Uterus (tissue), 2 donors: ENCODE measurements around the gene CDC42SE2.
A peak's percentile ranks its signal among the peaks of the same experiment; 100 is the strongest.

Experiments
- POLR2A ChIP-seq, 2 donors: fragments of 450-650 bp; IDR thresholded peaks; one replicate each; pipeline ENCODE4 v1.6.1; 2016; ENCODE audit warnings: antibody characterized with exemption in 2 of 2, mild to moderate bottlenecking in 1 of 2, moderate library complexity in 1 of 2
- TF ChIP-seq, protein P1 (sequence below), 4 experiments: fragments of 200-600 bp in 2 of 4; fragments of 450-650 bp in 2 of 4; sonication (generic) in 2 of 4; IDR thresholded peaks; one replicate each; pipeline ENCODE4 v1.5.1; 2016 to 2019; ENCODE audit warnings: antibody characterized with exemption in 4 of 4, mild to moderate bottlenecking in 2 of 4, moderate library complexity in 1 of 4

DNA sequence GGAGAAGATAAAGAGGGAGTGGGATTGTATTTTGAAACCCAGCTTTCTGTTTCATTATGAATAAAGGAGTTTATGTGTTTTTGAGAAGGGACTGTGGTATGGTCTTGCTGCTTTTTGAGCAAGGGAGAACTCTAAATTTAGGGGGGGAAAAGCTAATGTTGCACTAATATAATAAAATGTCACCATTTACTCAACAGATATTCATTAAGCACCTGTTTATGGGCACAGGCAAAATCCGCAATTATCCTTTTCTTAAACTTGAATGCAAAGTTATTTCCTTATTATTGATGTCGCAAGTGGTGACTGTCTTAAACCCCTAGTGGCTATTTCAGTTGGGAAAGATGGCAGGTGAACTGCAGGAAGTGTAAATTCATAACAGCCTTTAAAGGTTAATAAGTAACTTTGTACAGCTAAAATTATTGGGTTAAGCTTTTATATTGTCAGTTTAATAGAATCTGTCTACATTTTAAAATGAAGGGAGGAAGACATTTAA, 1.5 kb downstream of the CDC42SE2 start:
- TF ChIP-seq, protein P1, sequence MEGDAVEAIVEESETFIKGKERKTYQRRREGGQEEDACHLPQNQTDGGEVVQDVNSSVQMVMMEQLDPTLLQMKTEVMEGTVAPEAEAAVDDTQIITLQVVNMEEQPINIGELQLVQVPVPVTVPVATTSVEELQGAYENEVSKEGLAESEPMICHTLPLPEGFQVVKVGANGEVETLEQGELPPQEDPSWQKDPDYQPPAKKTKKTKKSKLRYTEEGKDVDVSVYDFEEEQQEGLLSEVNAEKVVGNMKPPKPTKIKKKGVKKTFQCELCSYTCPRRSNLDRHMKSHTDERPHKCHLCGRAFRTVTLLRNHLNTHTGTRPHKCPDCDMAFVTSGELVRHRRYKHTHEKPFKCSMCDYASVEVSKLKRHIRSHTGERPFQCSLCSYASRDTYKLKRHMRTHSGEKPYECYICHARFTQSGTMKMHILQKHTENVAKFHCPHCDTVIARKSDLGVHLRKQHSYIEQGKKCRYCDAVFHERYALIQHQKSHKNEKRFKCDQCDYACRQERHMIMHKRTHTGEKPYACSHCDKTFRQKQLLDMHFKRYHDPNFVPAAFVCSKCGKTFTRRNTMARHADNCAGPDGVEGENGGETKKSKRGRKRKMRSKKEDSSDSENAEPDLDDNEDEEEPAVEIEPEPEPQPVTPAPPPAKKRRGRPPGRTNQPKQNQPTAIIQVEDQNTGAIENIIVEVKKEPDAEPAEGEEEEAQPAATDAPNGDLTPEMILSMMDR (IDR thresholded peaks at IDR 0.05), result peak in 1 of 4 experiments; percentile 5
- no peak for TF ChIP-seq POLR2A (IDR thresholded peaks at IDR 0.05)
